Astrocyte (in vitro differentiated cells and primary cell): ENCODE data around the gene PCGF2.

Source experiments
- CTCF ChIP-seq: IDR thresholded peaks from 2 replicates; pipeline ENCODE4 v1.5.1; 2011; ENCODE audit warnings: low read depth, mild to moderate bottlenecking, inconsistent platforms, low read length, moderate library complexity; ENCODE audit not compliant: insufficient read depth
- EZH2 ChIP-seq: IDR thresholded peaks from 2 replicates; pipeline ENCODE4 v1.6.1; 2012; ENCODE audit warnings: mild to moderate bottlenecking, low read length, inconsistent platforms; ENCODE audit not compliant: insufficient read depth

- TF ChIP-seq CTCF (no peak), EZH2 (no peak)
These were observed 13.9 kb downstream of the PCGF2 start for GRCh38 chr17:38733982-38734973.
